ENCODE results near the gene DDAH2.

DNA sequence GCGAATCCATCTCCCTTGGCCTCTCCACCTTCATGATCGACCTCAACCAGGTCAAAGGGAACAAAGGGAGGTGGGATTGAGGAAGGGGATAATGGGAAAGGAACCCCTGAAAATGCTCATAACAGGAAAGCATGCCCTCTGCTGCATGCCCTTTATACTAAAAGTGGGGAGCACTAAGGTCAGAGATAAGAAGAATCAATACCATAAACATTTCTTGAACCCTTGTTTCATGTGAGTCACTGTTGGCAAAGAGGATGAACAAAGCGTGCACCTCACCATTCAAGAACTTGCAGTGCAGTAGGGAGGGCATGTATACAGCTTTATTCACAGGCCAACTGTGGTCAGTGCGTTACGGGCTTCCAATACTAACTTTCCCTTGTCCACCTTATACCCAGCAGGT lies 31.7 kb upstream of the DDAH2 start:
- no peak for TF ChIP-seq EZH2 (IDR thresholded peaks at IDR 0.05; ENCODE audit: insufficient read depth, poor library complexity, severe bottlenecking)
- no peak for TF ChIP-seq EZH2phosphoT487 (IDR thresholded peaks at IDR 0.05; ENCODE audit: insufficient read depth, low read depth)
